Vagina (tissue), 2 donors: ENCODE results near the gene SLC12A5.

ENCODE experiments used
- POLR2AphosphoS5 ChIP-seq, 2 donors: sonication (generic); formaldehyde crosslinking; IDR thresholded peaks; one replicate each; pipeline ENCODE4 v1.9.0; 2017; ENCODE audit warnings: antibody characterized with exemption in 2 of 2, mild to moderate bottlenecking in 2 of 2, low read depth in 1 of 2; ENCODE audit not compliant: insufficient read depth in 1 of 2
- TF ChIP-seq, protein P1 (sequence below), 3 experiments: fragments of 450-650 bp in 2 of 3; fragments of 200-600 bp in 1 of 3; sonication (generic) in 1 of 3; IDR thresholded peaks; one replicate each; pipeline ENCODE4 v1.5.1; 2017 to 2019; ENCODE audit warnings: antibody characterized with exemption in 3 of 3, mild to moderate bottlenecking in 2 of 3, moderate library complexity in 2 of 3

DNA sequence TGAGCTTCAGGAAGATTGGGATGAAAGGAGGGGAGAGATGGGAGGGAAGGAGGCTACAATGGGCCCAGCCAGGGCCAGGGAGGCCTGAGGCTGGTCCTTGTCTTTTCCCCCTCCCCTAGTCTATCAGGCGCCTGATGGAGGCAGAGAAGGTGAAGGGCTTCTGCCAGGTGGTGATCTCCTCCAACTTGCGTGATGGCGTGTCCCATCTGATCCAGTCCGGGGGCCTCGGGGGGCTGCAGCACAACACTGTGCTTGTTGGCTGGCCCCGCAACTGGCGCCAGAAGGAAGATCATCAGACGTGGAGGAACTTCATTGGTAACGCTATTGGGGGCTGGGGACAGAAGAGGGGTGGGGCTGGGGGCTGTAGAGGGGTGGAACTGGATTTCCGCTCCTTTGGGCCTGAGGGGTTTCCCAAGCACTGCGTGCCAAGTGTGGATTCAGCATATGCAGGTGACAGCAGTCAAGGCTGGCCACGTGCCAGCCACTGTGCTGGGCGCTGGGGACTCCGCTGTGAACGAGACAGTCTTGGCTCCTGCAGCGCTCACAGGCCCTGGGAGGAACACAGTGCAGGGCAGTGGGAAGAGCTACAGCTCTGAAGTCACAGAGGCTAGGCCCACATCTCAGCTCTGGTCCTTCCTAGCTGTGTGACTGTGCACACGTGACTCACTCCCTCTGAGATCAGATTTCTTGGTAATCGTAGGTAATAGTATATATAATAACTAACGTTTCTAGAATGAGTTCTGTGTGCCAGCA is 22.7 kb downstream of the SLC12A5 start:
- TF ChIP-seq, protein P1, sequence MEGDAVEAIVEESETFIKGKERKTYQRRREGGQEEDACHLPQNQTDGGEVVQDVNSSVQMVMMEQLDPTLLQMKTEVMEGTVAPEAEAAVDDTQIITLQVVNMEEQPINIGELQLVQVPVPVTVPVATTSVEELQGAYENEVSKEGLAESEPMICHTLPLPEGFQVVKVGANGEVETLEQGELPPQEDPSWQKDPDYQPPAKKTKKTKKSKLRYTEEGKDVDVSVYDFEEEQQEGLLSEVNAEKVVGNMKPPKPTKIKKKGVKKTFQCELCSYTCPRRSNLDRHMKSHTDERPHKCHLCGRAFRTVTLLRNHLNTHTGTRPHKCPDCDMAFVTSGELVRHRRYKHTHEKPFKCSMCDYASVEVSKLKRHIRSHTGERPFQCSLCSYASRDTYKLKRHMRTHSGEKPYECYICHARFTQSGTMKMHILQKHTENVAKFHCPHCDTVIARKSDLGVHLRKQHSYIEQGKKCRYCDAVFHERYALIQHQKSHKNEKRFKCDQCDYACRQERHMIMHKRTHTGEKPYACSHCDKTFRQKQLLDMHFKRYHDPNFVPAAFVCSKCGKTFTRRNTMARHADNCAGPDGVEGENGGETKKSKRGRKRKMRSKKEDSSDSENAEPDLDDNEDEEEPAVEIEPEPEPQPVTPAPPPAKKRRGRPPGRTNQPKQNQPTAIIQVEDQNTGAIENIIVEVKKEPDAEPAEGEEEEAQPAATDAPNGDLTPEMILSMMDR (IDR thresholded peaks at IDR 0.05): no peak
- TF ChIP-seq POLR2AphosphoS5 (IDR thresholded peaks at IDR 0.05; ENCODE audit: insufficient read depth in 1 of 2, low read depth in 1 of 2): no peak
